Stimulated activated naive CD8-positive, alpha-beta T cell treated with anti-CD3 and anti-CD28 coated beads, Interleukin-15, Interleukin-2, amounts not matched to agents 100 U/mL and 50 U/mL, for 24 hours (primary cell): ENCODE measurements around the gene PLIN3.
"Not testable (repeated sequence)": the region's sequence is repeated elsewhere in the genome, so short reads cannot be mapped to it uniquely, and the experiment has no call there.

Source experiments
- ATAC-seq: fragments of 150-1000 bp; cut with Tn5 transposase; one replicate; pipeline ENCODE4 v1.10.0; 2021
- DNase-seq: peaks from one replicate; pipeline ENCODE4 v3.0.0; 2021

Gene PLIN3, protein sequence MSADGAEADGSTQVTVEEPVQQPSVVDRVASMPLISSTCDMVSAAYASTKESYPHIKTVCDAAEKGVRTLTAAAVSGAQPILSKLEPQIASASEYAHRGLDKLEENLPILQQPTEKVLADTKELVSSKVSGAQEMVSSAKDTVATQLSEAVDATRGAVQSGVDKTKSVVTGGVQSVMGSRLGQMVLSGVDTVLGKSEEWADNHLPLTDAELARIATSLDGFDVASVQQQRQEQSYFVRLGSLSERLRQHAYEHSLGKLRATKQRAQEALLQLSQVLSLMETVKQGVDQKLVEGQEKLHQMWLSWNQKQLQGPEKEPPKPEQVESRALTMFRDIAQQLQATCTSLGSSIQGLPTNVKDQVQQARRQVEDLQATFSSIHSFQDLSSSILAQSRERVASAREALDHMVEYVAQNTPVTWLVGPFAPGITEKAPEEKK

DNA sequence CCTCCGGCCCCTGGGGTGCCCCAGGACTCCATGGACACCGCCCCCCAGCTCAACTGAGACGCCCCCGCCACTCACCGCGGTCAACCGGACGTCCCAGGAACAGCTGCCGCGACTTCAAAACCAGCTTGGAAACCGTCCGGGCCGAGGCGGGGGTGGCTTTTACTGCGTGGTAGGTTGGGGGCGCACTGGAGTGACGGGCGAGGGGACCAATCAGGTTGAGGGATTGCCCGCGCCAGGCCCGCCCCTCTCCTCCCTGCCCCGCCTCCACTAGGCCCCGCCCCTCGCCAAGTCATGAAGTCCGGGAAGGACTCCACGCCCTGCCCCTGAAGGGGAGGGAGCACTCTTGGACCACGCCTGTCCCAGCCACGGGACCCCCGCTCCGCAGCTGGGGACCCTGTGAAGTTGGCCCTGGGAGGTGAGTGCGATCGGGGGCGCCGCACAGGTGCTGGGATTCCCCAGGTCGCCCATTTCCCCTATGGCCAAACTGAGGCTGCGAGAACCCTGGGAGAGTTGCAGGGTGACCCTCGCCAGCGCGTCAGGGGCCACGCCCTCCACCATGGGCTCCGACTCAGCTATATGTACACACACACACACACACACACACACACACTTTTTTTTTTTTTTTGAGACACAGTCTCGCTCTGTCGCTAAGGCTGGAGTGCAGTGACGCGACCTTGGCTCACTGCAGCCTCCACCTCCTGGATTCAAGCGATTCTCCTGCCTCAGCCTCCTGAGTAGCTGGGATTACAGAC lies at the start of gene PLIN3:
Gene PLIN3, minus strand, starts transcription at position 134 of the 752 bp plus-strand sequence. CDS start 6,273 bp downstream, outside the sequence.
- ATAC-seq (peak; percentile 93), DNase-seq (peak; percentile 99)

DNA sequence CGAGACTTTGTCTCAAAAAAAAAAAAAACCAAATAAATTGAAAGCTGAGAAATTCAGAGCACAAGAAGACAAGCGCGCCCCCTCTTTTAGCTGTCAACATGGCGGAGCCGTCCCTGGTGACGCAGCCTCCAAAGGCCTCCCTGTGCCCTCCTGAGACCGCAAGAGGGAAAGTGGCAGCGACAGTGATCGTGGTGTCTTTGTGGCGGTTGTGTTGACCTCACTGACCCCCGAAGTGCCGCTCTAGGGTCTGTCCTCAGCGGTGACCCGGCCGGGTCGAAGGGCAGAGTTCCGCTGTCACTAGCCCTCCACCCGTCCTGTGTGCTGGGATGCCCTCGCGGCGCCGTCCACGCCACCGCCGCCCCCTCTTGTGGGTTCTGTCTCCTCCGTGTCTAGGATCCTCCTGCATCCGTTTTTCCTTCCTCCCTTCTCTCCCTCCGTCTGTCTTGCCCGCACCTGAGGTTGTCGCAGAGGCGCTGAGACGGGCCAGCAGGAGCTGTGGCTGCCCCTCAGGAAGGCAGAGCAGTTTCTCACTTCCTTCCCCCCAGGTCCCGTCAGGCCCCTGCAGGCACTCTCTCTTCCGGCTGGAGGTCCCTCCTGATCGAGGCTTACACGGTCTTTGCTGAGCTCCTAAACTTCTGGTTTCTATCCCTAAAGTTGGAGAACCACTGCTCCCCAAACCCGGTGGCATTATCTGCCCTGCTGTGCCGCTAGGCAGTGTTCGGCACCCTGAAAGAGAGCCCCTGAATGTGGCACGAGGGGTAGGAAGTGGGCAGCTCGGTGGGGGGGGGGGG lies 49.0 kb upstream of the PLIN3 start:
- ATAC-seq, result no peak
- peak; percentile 52 for DNase-seq

DNA sequence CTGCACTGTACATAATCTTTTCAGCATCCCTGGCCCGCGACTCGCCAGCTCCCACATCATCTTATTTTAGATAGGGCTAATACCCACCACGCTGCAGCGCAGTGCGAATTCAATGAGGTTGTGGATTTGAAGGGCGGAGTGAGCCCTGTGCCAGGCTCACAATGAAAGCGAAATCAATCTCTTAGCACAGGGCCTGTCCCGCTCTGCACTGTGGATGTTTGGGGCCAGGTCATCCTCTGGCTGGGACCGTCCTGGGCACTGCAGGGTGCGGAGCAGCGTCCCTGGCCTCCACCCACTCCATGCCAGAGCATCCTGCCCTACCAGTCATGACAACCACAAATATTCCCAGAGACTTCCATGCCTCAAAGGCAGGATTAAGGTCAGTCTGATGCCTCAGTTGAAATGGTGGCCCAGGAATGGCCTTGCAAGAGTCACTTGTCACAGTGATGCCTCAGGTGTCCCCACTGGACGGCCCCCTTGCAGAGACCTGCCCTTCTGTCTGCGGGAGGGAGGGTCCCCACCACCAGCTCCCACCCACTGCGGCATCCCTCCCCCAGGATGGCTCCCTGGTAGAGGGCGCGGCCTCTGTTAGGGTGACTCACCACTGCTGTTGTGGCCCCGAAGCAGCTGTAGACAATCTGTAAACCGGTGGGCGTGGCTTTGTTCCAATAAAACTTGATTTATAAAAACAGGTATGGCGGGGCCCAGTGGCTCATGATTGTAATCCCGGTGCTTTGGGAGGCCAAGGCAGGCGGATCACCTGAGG lies 47.5 kb upstream of the PLIN3 start:
- DNase-seq (peak; percentile 80), ATAC-seq (peak; percentile 72)

DNA sequence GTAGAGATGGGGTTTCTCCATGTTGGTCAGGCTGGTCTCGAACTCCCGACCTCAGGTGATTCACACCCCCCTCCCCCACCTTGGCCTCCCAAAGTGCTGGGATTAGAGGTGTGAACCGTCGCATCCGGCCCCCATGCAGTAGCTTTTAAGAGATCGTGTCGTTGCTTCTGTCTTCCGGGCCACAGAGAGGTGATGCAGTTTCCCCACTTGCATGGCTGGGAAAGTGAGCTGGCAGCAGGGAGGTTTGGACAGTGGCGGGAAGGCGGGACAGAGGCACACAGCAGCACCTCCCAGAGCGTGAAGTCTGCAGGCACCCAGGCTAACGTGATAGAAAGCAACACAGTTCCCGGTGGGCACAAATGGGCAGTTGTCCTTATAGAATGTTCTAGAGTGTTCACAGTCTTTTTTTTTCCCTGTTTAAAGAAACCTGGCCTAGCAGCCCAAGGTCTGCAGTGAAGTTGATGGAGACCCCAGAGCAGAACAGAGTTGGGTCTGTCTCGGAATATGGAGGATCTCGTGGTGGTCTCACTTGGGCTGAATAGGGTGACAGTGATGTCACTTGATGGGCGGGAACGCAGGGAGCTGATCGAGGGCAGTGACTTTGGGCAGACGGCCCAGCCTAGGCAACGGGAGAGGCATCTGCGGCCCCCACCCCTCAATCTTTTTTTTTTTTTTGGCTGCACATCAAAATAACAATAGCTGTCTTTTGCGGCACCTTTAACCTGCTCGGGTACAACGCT lies 46.7 kb upstream of the PLIN3 start:
- peak; percentile 59 for DNase-seq
- no peak for ATAC-seq

DNA sequence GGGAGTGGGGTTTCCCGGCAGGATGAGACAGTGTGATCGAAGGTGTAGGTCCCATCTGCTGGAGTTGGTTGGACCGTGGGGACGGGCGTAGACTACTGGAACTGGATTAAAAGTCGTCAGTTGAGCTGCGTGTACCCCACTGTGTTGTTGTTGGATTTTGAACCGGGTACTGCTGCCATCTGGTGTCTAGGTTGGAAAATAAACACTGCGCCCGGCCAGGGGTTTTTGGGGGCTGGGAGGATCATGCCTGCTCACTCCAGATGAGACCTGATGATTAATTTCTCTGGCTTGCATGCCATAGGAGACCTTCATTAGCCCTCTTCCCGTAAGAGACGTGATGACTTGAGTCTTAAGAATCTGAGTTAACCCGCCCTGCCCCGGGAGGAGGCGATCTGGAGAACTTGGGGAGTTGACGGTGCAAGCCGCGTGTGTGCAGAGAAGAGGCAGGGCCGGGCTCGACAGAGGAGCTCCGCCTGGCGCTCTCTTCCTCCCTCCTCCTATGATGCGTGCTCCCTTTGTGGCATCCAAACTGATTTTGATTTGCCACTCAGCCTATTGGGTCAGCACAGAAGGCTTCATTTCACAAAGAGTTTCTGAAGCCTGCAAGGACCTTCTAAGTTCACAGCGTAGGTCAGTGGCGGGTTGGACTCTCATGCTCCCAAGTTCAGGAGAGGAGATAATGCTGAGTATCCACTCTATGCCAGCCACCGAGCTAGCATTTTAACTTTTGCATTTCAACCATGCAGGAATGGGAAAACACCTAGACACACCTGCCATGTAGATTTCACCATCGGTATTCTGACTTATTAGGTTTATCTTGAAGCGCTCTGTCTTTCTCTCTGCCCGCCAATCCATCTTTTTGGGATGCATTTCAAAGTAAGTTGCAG lies 44.6 kb upstream of the PLIN3 start:
- peak; percentile 77 for DNase-seq
- ATAC-seq, result peak; percentile 37

DNA sequence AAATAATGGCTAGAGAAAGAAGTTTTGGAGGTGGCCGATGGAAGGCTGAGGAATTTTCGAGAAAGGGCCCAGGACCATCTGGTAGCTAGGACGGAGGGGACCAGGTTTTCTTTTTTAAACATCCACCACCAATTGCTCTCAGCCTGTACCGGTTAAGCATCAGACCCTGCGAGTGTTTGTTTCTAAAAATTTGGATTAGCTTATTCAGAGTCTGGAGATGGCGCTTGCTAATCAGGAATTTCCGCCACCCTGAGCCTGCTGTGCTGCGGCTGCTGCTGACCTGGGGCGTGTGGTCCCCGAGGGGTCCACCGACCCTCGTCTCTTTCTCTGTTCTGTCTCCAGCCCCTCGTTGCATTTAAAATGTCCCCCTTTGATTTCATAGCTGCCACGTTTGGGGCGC lies 43.8 kb upstream of the PLIN3 start:
- no peak for DNase-seq
- ATAC-seq, result no peak

DNA sequence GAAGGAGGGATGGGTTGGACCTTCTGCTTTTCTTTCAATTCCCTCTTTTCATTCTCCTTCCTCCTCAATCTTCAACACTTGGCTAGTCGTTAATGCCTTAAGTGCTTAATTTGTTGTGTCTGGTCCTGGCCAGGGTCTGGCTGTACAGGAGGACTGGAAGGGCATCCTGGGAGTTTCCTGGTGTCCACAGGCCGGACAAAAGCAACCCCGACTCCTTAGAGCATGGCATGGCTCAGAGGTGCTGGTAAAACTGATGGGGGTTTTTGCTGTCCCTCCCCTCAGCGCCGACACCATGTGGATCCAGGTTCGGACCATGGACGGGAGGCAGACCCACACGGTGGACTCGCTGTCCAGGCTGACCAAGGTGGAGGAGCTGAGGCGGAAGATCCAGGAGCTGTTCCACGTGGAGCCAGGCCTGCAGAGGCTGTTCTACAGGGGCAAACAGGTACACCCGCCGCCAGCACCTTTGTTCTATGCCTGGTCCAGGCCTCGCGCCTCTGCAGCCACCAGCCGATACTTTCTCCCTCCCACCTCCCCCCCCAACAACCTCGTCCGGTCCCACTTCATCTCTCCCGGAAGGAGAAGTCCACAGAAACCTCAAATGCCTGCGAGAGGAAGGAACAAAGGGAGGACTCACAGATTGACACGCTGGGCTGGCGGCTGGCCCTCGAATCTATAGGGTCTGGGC lies 43.3 kb upstream of the PLIN3 start:
- ATAC-seq, result no peak
- peak; percentile 46 for DNase-seq

DNA sequence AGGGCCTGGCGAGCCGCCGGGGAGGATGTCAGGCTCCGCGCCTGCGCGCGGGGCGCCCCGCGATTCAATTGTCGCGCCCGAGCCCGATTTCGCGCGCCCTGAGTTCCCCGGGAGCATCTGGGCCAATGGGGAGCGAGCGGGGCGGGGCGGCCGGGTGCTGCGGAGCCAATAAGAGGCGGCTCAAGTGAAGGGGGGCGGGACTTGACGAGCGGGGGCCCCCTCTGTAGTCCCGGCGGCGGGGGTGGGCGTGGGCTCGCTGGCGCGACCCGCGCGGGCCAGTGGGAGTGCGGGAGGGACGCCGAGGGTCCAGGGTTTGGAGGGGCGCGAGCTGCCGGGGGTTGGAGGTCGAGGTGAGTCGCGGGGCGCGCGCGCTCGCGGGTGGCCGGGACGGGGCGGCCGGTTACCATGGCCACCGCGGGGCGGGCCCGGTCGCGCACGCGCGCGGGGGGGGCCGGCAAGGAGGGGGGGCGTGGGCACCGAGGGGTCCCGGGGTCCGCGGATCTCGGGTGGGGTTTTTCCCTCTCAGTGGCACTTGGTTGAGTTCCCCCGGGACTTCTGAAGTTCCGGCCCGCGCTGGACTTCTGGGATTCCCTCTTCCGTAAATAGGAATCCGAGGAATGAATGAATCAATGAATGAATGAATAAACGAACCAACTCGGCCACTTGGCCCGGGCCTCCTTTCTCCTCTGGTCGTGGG lies 42.6 kb upstream of the PLIN3 start:
- DNase-seq (peak; percentile 97), ATAC-seq (peak; percentile 71)

DNA sequence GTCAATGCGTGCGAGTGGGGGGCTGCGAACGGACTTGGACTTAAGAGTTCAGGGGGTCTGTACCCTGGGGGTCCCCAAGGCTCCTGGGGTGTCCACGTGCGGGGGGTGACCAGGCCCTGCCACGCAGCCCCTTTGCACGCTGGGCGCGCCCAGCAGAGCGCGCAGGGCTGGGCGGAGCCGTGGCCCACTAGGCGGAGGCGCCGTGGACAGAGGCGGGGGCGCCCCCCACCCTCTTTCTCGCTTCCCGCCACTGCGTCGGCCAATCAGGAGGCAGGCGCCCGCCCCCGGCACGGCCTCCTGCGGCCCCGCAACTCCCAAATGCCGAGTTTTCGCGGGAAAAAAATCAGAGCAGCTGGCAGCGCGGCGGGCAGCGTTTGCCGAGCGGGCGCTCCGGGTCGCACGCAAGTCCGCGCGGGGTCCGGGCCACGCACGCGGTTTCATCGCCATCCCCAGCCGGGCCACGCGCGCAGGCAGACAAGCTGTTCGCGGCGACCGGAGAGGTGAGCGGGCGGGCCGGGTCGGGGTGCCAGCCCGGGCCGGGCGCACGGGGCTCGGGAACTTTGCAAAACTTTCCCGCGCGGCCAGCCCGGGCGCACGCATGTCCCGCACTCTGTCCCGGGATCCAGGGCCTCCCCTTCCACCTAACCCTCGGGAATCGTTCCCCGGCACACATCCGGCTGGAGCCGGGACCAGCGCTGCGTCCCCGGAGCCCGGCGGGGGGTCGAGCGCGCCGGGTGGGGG lies 41.9 kb upstream of the PLIN3 start, which contains the start of gene UHRF1:
Gene UHRF1, plus strand, starts transcription at position 346 of the 741 bp plus-strand sequence. CDS start 1,385 bp downstream, outside the sequence.
- ATAC-seq, result peak; percentile 55
- DNase-seq, result peak; percentile 87

DNA sequence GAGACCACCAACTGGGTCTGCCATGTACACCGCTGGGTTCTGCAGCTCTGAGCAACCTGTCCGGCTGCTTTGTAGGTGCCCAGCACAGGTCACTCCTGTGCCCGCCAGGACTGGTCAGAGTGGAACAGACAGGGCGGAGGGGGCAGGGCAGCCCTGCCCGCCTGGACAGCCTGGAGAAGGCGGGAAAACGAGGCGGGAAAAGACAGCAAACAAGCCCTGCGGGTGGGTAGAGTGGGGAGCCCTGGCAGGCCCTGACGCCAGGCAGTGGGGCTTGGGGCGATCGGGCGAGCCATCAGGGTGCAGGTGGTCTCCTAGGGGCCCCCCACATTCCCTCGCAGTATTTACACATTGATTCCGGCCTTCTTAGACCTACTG lies 41.3 kb upstream of the PLIN3 start:
- ATAC-seq (no peak), DNase-seq (peak; percentile 13)

DNA sequence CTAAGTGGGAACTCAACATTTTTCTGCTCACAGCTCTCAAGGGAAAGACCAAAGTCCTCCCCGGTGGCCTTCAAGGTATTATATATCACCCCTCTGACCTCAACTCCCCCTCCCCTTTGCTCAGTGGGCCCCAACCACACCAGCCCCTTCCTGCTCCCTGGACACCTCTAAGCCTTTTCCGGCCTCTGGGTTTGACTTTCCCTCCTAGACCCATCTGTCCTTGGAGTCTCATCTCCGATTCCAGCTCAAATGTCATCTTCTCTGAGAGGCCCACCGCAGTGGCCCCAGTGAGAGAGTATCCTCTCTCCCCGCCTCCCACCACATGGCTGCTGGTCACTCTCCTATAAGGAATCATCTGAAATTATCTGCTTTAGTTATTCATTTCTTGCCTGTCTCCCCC lies 40.9 kb upstream of the PLIN3 start:
- no peak for DNase-seq
- no peak for ATAC-seq

DNA sequence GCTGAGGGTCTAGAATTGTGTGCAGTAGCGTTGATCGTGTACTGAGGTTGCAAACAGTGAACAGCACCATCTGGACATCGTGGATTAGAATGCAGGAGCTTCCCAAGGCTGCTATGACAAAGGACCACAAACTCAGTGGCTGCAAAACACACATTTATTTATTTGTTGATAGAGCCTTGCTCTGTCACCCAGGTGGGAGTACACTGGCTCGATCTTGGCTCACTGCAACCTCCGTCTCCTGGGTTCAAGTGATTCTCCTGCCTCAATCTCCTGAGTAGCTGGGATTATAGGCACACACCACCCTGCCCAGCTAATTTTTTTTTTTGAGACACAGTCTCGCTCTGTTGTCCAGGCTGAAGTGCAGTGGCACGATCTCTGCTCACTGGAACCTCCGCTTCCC lies 39.5 kb upstream of the PLIN3 start:
- ATAC-seq (no peak), DNase-seq (no peak)

DNA sequence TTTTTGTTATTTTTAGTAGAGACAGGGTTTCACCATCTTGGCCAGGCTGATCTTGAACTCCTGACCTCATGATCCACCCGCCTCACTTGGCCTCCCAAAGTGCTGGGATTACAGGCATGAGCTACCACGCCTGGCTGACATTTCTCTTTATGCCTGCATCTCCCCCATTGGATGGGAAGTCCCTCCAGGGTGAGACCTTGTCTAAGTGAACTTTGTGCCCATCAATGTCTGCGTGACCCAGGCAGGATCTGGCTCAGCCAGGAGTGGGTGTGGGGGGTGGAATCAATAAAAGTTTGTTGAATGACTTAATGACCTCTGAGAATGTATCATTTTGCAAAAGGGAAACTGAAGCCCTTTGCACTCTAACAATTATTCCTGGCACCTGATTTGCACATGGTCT lies 37.0 kb upstream of the PLIN3 start:
- DNase-seq (no peak), ATAC-seq (no peak)

DNA sequence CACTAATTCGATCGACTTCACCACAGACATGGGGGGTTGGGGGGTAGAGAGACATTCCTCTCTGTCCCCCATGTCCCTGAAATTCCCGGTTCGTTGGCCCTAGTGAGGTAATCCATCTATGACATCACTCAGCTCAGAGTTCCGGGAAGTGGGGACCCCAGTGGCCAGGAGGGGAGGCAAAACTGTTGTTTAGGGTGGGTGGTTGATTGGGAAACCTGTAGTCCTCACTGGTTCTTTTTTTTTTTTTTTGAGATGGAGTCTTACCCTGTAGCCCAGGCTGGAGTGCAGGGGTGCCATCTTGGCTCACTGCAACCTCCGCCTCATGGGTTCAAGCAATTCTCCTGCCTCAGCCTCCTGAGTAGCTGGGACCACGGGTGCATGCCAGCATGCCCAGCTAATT lies 35.3 kb upstream of the PLIN3 start, which contains the start of gene ARRDC5:
Gene ARRDC5, minus strand, starts transcription at position 101 of the 400 bp plus-strand sequence. Its CDS starts 71 bp downstream, at position 30.
- ATAC-seq, result no peak
- no peak for DNase-seq

DNA sequence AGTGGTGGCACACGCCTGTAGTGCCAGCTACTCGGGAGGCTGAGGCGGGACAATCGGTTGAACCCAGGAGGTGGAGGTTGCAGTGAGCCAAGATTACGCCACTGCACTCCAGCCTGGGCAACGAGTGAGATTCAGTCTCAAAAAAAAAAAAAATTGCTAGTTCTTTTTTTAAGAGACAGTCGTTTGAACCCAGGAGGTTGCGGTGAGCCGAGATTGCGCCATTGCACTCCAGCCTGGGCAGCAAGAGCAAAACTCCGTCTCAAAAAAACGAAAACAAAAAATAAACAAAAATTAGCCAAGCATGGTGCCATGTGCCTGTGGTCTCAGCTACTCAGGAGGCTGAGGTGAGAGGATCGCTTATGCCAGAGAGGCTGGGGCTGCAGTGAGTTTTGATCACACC lies 33.4 kb upstream of the PLIN3 start:
- ATAC-seq, DNase-seq: not testable (repeated sequence)

DNA sequence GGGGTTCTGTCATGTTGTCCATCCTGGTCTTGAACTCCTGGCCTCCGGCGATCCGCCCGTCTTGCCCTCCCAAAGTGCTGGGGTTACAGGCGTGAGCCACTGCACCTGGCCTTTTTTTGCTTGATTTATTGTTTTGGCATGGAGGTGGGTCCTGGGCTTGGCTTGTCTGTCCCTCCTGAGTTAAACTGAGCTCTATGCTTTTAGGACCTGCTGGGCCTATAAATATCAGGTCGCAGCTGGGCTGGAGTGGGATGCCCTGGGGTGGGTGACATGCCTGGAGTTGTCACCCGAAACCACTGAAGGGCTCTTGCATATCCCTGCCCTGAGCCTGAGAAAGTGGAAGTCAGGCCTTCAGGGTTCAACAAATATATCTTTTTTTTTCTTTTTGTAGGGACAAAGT lies 29.7 kb upstream of the PLIN3 start:
- ATAC-seq (no peak), DNase-seq (no peak)

DNA sequence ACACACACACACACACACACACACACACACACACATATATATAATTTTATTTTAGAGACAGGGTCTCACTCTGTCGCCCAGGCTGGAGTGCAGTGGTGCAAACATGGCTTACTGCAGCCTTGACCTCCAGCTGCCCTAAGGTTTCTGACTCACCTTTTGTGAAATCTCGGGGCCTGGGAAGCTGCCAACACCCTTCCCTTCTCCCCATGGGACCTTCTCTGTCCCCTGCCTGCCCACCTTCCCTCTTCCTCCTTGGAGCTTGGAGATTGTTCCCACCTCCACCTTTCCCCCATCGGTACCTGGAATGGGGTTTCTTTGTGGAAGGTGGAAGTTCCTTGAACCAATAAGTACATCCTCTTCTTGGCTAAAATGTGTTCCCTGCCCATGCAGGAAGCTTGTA lies 28.9 kb upstream of the PLIN3 start:
- ATAC-seq (no peak), DNase-seq (no peak)

DNA sequence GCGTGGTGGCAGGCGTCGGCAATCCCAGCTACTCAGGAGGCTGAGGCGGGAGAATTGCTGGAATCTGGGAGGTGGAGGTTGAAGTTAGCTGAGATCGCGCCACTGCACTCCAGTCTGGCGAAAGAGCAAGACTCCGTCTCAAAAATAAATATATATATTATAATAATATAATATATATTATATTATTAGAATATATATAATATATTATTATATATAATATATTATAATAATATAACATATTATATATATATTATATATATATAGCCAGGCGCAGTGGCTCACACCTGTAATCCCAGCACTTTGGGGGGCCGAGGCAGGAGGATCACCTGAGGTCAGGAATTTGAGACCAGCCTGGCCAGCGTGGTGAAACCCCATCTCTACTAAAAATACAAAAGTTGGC lies 25.5 kb upstream of the PLIN3 start:
- ATAC-seq, DNase-seq: not testable (repeated sequence)
